Epithelial cell of esophagus (primary cell): Measurements from ENCODE around the gene SNAP25.

Experiments
- DNase-seq: peaks from one replicate; pipeline ENCODE4 v3.0.0; 2010; ENCODE audit warnings: low read depth
- H3K4me3 ChIP-seq: 2 replicates; pipeline ENCODE4 v1.5.1; 2011; ENCODE audit warnings: mild to moderate bottlenecking, low read length, control low read depth
- CTCF ChIP-seq: IDR thresholded peaks from 2 replicates; pipeline ENCODE4 v1.5.1; 2011; ENCODE audit warnings: low read depth, mild to moderate bottlenecking, low read length, control low read depth, inconsistent platforms; ENCODE audit not compliant: insufficient read depth; ENCODE audit errors: missing control alignments

Gene SNAP25

GRCh38 chr20:10313215-10313614 lies 94.6 kb downstream of the SNAP25 start:
- no peak for TF ChIP-seq CTCF
- no peak overlapping the region for H3K4me3 ChIP-seq
- DNase-seq = no peak

- TF ChIP-seq CTCF = no peak
Observed at GRCh38 chr20:10313701-10314100, 95.1 kb downstream of the SNAP25 start.

GRCh38 chr20:10314198-10314597 lies 95.6 kb downstream of the SNAP25 start:
- no peak overlapping the region for H3K4me3 ChIP-seq
- no peak for DNase-seq
- no peak for TF ChIP-seq CTCF

More at GRCh38 chr20:10313701-10314100, 95.1 kb downstream of the SNAP25 start:
- H3K4me3 ChIP-seq = no peak overlapping the region
- no peak for DNase-seq

GRCh38 chr20:10315138-10315537 lies 96.5 kb downstream of the SNAP25 start:
- H3K4me3 ChIP-seq = no peak overlapping the region
- no peak for DNase-seq
- TF ChIP-seq CTCF = no peak

GRCh38 chr20:10316582-10316981 lies 98.0 kb downstream of the SNAP25 start:
- H3K4me3 ChIP-seq = no peak overlapping the region
- no peak for TF ChIP-seq CTCF
- DNase-seq = no peak

- no peak for DNase-seq
- no peak overlapping the region for H3K4me3 ChIP-seq
- no peak for TF ChIP-seq CTCF
Observed at GRCh38 chr20:10318291-10319024, 99.8 kb downstream of the SNAP25 start.

- DNase-seq = no peak
- no peak overlapping the region for H3K4me3 ChIP-seq
- TF ChIP-seq CTCF = no peak
Observed at GRCh38 chr20:10319855-10320254, 101.2 kb downstream of the SNAP25 start.
